K562 (cell line): Measurements from ENCODE around the gene FOXO3. TPM values are rescaled to one million over a fixed set of nuclear protein-coding genes. Genes with fewer than 3 reads are reported as not detected.
A peak's percentile ranks its signal among the peaks of the same experiment; 100 is the strongest.

Experiments
- DDX20 ChIP-seq: fragments of 450-650 bp; IDR thresholded peaks from 2 replicates; pipeline ENCODE4 v1.6.1; 2016; ENCODE audit warnings: missing genetic modification characterization, low read depth, mild to moderate bottlenecking, missing compliant biosample characterization, moderate library complexity
- DLX4 ChIP-seq: fragments of 250-450 bp; sonication (Bioruptor Pico); IDR thresholded peaks from 2 replicates; pipeline ENCODE4 v1.6.1; 2021; ENCODE audit warnings: mild to moderate bottlenecking
- DPF2 ChIP-seq: fragments of 450-650 bp; IDR thresholded peaks from 2 replicates; pipeline ENCODE4 v1.6.1; 2016
- IFI16 ChIP-seq: fragments of 250-450 bp; sonication (Bioruptor Pico); IDR thresholded peaks from 2 replicates; pipeline ENCODE4 v2.1.2; 2022; ENCODE audit warnings: mild to moderate bottlenecking, inconsistent platforms
- LEF1 ChIP-seq: fragments of 450-650 bp; IDR thresholded peaks from 2 replicates; pipeline ENCODE4 v1.6.1; 2016; ENCODE audit warnings: mild to moderate bottlenecking
- MNT ChIP-seq, 2 experiments: fragments of 450-650 bp; conservative IDR thresholded peaks; 2 replicates each; pipeline ENCODE4 v1.6.1; 2017; ENCODE audit warnings: mild to moderate bottlenecking in 2 of 2, moderate library complexity in 2 of 2
- NCOA6 ChIP-seq: fragments of 450-650 bp; IDR thresholded peaks from 2 replicates; pipeline ENCODE4 v1.6.1; 2017; ENCODE audit warnings: mild to moderate bottlenecking
- PCBP2 ChIP-seq: fragments of 200-400 bp; formaldehyde crosslinking; IDR thresholded peaks from 2 replicates; pipeline ENCODE4 v1.6.1; 2018; ENCODE audit warnings: low read length, low read depth, mild to moderate bottlenecking, moderate library complexity; ENCODE audit not compliant: poor library complexity, severe bottlenecking
- SIX5 ChIP-seq, 2 experiments: IDR thresholded peaks; 2 replicates each; pipeline ENCODE4 v1.6.1; 2011; ENCODE audit warnings: low read length in 2 of 2, borderline replicate concordance in 1 of 2, low read depth in 1 of 2, mild to moderate bottlenecking in 1 of 2, moderate library complexity in 1 of 2; ENCODE audit not compliant: insufficient read depth in 1 of 2
- TAF9B ChIP-seq: fragments of 450-650 bp; IDR thresholded peaks from 2 replicates; pipeline ENCODE4 v1.6.1; 2018; ENCODE audit warnings: mild to moderate bottlenecking; ENCODE audit not compliant: partially characterized antibody
- XRCC5 ChIP-seq: fragments of 200-400 bp; formaldehyde crosslinking; IDR thresholded peaks from 2 replicates; pipeline ENCODE4 v1.6.1; 2017; ENCODE audit warnings: low read depth, mild to moderate bottlenecking, low read length
- YBX1 ChIP-seq: fragments of 450-650 bp; IDR thresholded peaks from 2 replicates; pipeline ENCODE4 v1.7.1; 2016; ENCODE audit warnings: mild to moderate bottlenecking
- ZBTB2 ChIP-seq: fragments of 450-650 bp; IDR thresholded peaks from 2 replicates; pipeline ENCODE4 v1.6.1; 2016; ENCODE audit warnings: antibody characterized with exemption
- ZFP1 ChIP-seq: fragments of 450-650 bp; formaldehyde crosslinking; IDR thresholded peaks from 2 replicates; pipeline ENCODE4 v1.4.0; 2020; ENCODE audit warnings: mild to moderate bottlenecking, mixed read lengths
- ZFP36 ChIP-seq: fragments of 150-350 bp; IDR thresholded peaks from 2 replicates; pipeline ENCODE4 v1.6.1; 2018; ENCODE audit warnings: low read length, low read depth; ENCODE audit not compliant: partially characterized antibody
- ZFP91 ChIP-seq: sonication (generic); formaldehyde crosslinking; IDR thresholded peaks from 2 replicates; pipeline ENCODE4 v1.8.0; 2022; ENCODE audit warnings: mild to moderate bottlenecking, missing genetic modification reagents
- ZNF134 ChIP-seq: fragments of 250-450 bp; sonication (Bioruptor Pico); conservative IDR thresholded peaks from 2 replicates; pipeline ENCODE4 v1.4.0; 2020
- ZNF174 ChIP-seq: fragments of 250-450 bp; sonication (Bioruptor Pico); IDR thresholded peaks from 2 replicates; pipeline ENCODE4 v1.4.0; 2020; ENCODE audit warnings: mild to moderate bottlenecking
- ZNF274 ChIP-seq: IDR thresholded peaks from 2 replicates; pipeline ENCODE4 v1.6.1; 2011; ENCODE audit warnings: low read depth, mild to moderate bottlenecking, low read length, moderate library complexity, borderline replicate concordance
- ZNF347 ChIP-seq: fragments of 450-650 bp; formaldehyde crosslinking; IDR thresholded peaks from 2 replicates; pipeline ENCODE4 v1.4.0; 2020; ENCODE audit warnings: low read depth, mild to moderate bottlenecking, moderate library complexity
- ZNF589 ChIP-seq: fragments of 200-800 bp; sonication (Bioruptor generic); IDR thresholded peaks from 2 replicates; pipeline ENCODE4 v1.6.1; 2016; ENCODE audit warnings: low read depth, missing genetic modification characterization, missing compliant biosample characterization
- ZNF766 ChIP-seq: fragments of 200-800 bp; sonication (Bioruptor generic); conservative IDR thresholded peaks from 2 replicates; pipeline ENCODE4 v1.6.1; 2016; ENCODE audit warnings: missing genetic modification characterization, missing compliant biosample characterization
- ZNF830 ChIP-seq: fragments of 250-450 bp; sonication (Bioruptor Pico); IDR thresholded peaks from 2 replicates; pipeline ENCODE4 v1.5.0; 2021; ENCODE audit warnings: mild to moderate bottlenecking
- polyA plus RNA-seq, 8 experiments: library from polyadenylated mRNA; depleted of rRNA in 4 of 8; stranded (reverse) in 5 of 8; unstranded in 3 of 8; fragments of >200 nt; fragmentation: Nextera tagmentation in 2 of 8; fragmentation: Illumina TruSeq in 1 of 8; extraction: Ambion mirVana in 2 of 8; extraction: Trizol in 1 of 8; gene quantifications; 2 replicates each; pipeline versions ENCODE4 v1.2.1 to v1.2.3, GENCODE V29; 2011 to 2014; ENCODE audit warnings: inconsistent platforms in 1 of 8, missing spikeins in 1 of 8
- total RNA-seq, 7 experiments: library from RNA; depleted of rRNA in 6 of 7; stranded (reverse); fragments of >200 nt in 6 of 7; fragmentation: Illumina TruSeq in 2 of 7; extraction: Trizol in 2 of 7; gene quantifications; 2 replicates each; pipeline versions ENCODE4 v1.2.1 to v1.2.3, GENCODE V29; 2011 to 2021; ENCODE audit warnings: low replicate concordance in 1 of 7

FOXO3 gene
- total and polyA plus RNA-seq, 9 of the 15 experiments (the other 6 are each of a cell fraction or from before 2014, with no cell fraction given), result 3.0 to 14.6 (median 6.0) TPM

GRCh38 chr6:108578595-108579327, 18.0 kb downstream of the FOXO3 start (continued):
- TF ChIP-seq DDX20 (no peak), IFI16 (CRISPR knock-in tag) (no peak), ZNF174 (no peak), XRCC5 (no peak), ZBTB2 (0 out of 2 replicates have a peak, but pooled peaks have one; percentile 30), ZNF830 (no peak), ZNF274 (no peak), ZFP1 (no peak), ZNF589 (CRISPR knock-in tag) (no peak), PCBP2 (no peak), DPF2 (peak; percentile 99), SIX5 (IDR thresholded peaks at IDR 0.05; ENCODE audit: borderline replicate concordance in 1 of 2, insufficient read depth in 1 of 2, low read depth in 1 of 2, low read length in 2 of 2) (no peak), NCOA6 (no peak), TAF9B (peak; percentile 91), ZFP36 (no peak), ZNF766 (0 out of 2 replicates have a peak, but pooled peaks have one; percentile 44), ZNF347 (CRISPR knock-in tag) (no peak), ZFP91 (CRISPR knock-in tag) (peak; percentile 84), MNT (conservative IDR thresholded peaks at IDR 0.05) (peak; percentile 60 to 84), YBX1 (no peak), ZNF134 (CRISPR knock-in tag) (no peak), LEF1 (peak; percentile 91), DLX4 (CRISPR knock-in tag) (no peak)
